Omental fat pad (tissue), 4 donors: ENCODE data around the gene CAST. TPM values are rescaled to one million over a fixed set of nuclear protein-coding genes. Genes with fewer than 3 reads are reported as not detected.

Experiments used
- ATAC-seq: fragments of 150-250 bp; one replicate; pipeline ENCODE4 v1.9.1; 2016; ENCODE audit warnings: mild to moderate bottlenecking, moderate library complexity; ENCODE audit not compliant: low FRiP score
- DNase-seq: peaks from one replicate; pipeline ENCODE4 v3.0.0-alpha.2; 2019; ENCODE audit warnings: low spot score
- total RNA-seq, 4 donors: library from RNA; depleted of rRNA; stranded (reverse); fragments of >200 nt; gene quantifications; one replicate each; pipeline ENCODE4 v1.1.0, GENCODE V29; 2016
- TF ChIP-seq, protein P1 (sequence below), 3 donors: fragments of 450-650 bp; IDR thresholded peaks; one replicate each; pipeline ENCODE4 v1.5.1; 2016 to 2017; ENCODE audit warnings: antibody characterized with exemption in 3 of 3, mild to moderate bottlenecking in 3 of 3, moderate library complexity in 2 of 3

The CAST gene
- total RNA-seq, 4 donors from 2014 or later, result 224 to 362 (median 285) TPM

DNA sequence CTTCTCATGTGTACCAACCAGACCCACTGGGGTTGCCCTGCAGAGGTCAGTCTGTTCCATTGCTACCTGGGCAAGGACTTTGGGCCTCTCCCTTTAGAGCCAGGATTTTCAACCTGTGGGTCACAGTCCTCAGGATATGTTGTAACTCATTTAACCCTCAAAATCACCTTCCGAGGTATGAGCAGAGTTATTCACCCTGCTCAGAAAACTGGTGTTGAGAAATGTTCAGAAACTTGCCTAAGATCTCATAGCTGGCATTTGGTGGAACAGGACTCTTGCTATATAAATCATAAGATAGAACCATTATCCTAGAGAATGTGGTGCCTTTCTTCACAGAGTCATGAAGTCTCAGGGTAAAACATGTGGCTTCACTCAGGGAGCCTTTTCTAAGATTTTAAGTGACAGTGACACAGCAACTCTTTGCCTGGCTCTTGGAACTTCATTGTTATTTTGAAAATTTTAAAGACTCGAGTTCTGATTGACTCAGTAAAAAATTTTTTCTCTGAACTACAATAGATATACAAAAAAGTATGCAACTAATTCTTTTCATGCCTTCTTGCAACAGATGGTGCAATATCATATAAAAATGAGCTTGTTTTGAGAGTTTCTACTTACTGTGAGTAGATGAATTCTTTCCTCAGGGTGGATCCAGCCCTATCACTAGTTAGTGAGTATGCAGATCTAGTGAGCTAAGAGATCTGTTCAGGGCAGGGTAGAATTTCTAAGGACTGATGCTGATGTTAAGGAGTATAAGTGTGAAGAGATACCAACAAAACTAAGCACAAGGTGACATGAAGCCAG, 29.5 kb downstream of the CAST start:
- TF ChIP-seq, protein P1, sequence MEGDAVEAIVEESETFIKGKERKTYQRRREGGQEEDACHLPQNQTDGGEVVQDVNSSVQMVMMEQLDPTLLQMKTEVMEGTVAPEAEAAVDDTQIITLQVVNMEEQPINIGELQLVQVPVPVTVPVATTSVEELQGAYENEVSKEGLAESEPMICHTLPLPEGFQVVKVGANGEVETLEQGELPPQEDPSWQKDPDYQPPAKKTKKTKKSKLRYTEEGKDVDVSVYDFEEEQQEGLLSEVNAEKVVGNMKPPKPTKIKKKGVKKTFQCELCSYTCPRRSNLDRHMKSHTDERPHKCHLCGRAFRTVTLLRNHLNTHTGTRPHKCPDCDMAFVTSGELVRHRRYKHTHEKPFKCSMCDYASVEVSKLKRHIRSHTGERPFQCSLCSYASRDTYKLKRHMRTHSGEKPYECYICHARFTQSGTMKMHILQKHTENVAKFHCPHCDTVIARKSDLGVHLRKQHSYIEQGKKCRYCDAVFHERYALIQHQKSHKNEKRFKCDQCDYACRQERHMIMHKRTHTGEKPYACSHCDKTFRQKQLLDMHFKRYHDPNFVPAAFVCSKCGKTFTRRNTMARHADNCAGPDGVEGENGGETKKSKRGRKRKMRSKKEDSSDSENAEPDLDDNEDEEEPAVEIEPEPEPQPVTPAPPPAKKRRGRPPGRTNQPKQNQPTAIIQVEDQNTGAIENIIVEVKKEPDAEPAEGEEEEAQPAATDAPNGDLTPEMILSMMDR (IDR thresholded peaks at IDR 0.05), result no peak
- no peak for DNase-seq
- ATAC-seq, result peak; percentile 76

DNA sequence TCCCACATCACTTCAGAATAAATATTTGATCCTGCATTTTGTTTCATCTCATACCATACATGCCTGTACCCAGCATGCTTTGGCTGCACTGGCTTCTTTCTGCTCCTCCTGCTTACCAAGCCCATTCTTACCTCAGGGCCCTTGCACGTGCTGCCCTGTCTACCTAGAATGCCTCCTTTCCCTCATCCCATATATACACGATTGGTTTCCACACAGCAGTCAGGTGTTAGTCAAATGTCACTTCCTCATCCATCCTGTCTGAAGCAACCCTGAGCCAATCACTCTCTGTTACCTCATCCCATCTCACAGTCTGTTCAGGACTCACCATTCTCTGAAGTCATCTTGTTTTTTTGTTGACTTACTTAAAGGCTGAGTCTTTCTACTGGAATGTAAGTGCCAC, 30.3 kb downstream of the CAST start:
- ATAC-seq, result peak; percentile 45
- TF ChIP-seq, protein P1 (IDR thresholded peaks at IDR 0.05), result no peak
- DNase-seq, result no peak

DNA sequence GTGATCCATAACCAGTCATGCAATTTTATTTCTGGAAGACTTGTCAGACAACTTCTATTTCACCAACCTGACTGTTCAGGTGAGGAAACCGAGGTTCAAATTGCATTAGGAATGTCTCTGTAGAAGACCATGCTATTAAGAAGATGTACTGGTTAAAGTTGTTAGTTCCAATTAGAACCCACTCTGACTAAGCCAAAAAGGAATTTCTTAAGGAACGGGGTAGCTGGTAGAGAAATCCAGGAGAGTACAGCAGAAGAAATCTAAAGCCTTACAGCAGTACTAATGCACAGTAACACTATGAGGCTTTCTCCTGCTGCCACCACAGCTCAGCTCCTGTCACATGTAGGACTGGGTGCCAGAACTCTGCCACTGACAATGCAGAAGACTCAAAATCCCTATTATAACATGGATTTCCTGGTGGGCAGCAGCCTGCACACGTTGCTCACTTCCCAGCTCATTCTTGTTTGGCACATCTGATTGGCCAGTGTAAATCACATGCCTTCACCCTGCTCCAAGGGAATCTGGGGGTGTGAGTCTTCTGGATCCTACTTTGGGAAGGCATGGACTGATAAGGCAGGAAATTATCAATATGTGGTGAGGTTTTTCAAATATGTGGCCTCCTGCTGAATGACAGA, 37.1 kb downstream of the CAST start:
- DNase-seq (no peak), ATAC-seq (no peak)
- TF ChIP-seq, protein P1 (IDR thresholded peaks at IDR 0.05), result no peak

DNA sequence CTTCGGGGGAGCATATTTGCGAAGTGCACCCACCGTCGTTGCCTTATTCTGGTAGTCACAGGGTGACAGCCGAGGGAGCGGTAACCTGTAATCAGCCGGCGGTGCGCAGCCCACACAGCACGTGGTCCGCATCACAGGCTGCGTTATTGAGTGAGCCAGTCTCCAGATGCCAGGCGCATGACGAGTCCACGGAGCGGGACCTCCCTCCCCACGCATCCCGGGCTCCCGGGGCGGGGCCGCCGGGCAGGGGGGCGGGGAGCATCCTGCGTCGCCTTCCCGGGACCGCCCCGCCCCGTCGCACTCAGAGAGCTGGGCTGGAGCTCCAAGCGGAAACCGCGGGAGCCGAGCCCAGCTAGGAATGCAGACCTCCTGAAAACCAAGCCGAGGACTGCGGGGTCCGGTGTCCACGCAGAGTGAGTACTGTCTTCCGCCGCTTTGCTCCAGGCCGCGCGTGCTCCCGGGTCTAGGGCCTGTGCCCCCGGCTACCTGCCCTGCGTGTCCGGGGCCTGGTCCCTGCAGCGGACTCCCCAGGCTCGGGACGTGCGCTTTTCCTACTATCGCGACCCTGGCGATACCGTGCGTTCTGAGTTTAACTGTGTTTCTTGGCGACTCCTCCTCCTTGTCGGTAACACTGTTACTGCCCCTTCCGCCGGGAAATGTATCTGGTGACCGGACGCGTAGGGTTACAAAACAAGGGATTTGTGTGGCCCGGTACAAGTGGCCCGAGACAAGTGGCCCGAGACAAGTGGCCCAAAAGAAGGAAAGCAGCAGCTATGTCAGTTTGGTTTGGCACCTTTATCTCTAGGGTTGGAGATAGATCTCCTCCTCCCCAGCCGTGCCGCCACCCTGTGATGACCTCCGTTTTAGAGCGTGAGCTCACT, 40.6 kb downstream of the CAST start:
- ATAC-seq (peak; percentile 97), DNase-seq (peak; percentile 96)
- TF ChIP-seq, protein P1 (IDR thresholded peaks at IDR 0.05), result no peak

DNA sequence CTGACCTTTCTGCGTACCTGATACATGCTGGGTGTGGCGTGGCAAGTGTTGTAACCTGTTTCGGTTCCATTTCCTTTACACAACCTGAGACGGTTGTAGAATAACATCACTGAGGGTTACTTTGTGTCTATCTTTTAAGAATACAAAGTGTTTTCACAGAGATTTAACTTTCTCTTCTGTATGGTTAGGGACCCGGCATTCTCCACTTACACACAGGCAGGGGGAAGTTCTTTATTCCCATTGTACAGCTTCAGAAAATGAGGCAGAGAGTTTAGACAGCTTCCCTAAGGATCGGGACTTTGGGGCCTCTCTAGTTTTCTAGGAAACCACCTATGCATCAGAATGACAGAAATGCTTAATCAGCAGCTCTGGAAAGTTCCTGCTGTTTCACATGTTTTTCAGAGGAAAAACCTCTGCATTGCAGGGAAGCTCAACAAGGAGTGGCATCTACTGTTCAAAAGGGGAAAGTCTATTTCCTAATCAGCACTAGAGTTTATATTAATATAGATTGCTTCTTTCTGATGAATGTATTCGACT, 41.3 kb downstream of the CAST start:
- peak; percentile 66 for ATAC-seq
- TF ChIP-seq, protein P1 (IDR thresholded peaks at IDR 0.05), result no peak

DNA sequence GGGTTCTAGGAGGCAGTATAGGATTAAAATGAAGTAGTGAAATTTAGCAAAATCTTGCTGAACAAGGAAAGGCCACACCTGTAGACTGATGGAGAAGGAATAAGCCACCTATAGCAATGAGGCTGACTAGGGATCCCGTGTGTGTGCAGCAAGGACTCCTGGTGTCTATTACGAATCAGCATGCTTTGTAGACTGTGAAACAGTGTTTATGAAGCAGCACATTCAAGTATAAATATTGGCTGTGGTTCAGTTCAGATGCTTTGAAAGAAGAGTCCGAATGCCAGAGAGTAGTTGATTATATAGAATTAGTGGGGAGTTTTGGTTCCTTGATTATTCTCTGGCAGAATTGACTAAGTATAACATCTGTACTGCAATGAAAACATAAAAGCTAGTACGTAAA, 41.8 kb downstream of the CAST start:
- DNase-seq (no peak), ATAC-seq (no peak)
- TF ChIP-seq, protein P1 (IDR thresholded peaks at IDR 0.05), result no peak

More for the DNA sequence above, 41.3 kb downstream of the CAST start:
- DNase-seq, result no peak
